Lung (tissue), 12 donors: ENCODE measurements around the gene TBC1D2. TPM values are rescaled to one million over a fixed set of nuclear protein-coding genes. Genes with fewer than 3 reads are reported as not detected.

Experiments used
- ATAC-seq: fragments of 200-7000 bp; cut with Tn5 transposase; one replicate; pipeline ENCODE4 v1.9.1; 2020; ENCODE audit warnings: moderate number of reproducible peaks; ENCODE audit not compliant: insufficient read depth, low FRiP score
- DNase-seq, 3 donors: peaks; one replicate each; pipeline ENCODE4 v3.0.0-alpha.2; 2013 to 2017
- H3K27ac ChIP-seq, 2 donors: one replicate each; pipeline ENCODE4 v1.5.1; 2013; ENCODE audit warnings: mild to moderate bottlenecking in 2 of 2, moderate library complexity in 2 of 2, control low read depth in 1 of 2, inconsistent platforms in 1 of 2, low read depth in 1 of 2, low read length in 1 of 2
- H3K27me3 ChIP-seq, 3 donors: one replicate each; pipeline ENCODE4 v1.5.1; 2013; ENCODE audit warnings: low read length in 2 of 3; ENCODE audit not compliant: control insufficient read depth in 3 of 3, insufficient read depth in 3 of 3
- H3K36me3 ChIP-seq, 4 donors: one replicate each; pipeline ENCODE4 v1.5.1; 2013; ENCODE audit warnings: low read length in 4 of 4, mild to moderate bottlenecking in 1 of 4, moderate library complexity in 1 of 4; ENCODE audit not compliant: control insufficient read depth in 4 of 4, insufficient read depth in 4 of 4
- H3K4me1 ChIP-seq, 5 donors: one replicate each; pipeline ENCODE4 v1.5.1; 2013; ENCODE audit warnings: low read length in 5 of 5, mild to moderate bottlenecking in 2 of 5, moderate library complexity in 1 of 5; ENCODE audit not compliant: control insufficient read depth in 5 of 5, insufficient read depth in 5 of 5
- H3K4me3 ChIP-seq: one replicate; pipeline ENCODE4 v1.5.1; 2013; ENCODE audit warnings: mild to moderate bottlenecking, control low read depth, moderate library complexity
- H3K9ac ChIP-seq, 2 donors: one replicate each; pipeline ENCODE4 v1.5.1; 2013; ENCODE audit warnings: low read length in 2 of 2, control low read depth in 1 of 2; ENCODE audit not compliant: insufficient read depth in 1 of 2
- H3K9me3 ChIP-seq, 4 donors: one replicate each; pipeline ENCODE4 v1.5.1; 2013; ENCODE audit warnings: low read length in 3 of 4, mild to moderate bottlenecking in 1 of 4, moderate library complexity in 1 of 4; ENCODE audit not compliant: control insufficient read depth in 4 of 4, insufficient read depth in 3 of 4
- WGBS, 2 donors: extraction: QIAGEN DNeasy Blood & Tissue Kit; methylation state at CpG; one replicate each; pipeline ENCODE4 v1.1.7; 2013; 5-methylcytosine and 5-hydroxymethylcytosine counted together
- polyA plus RNA-seq, 2 donors: library from polyadenylated mRNA; stranded (reverse); fragments of 200-250 nt; gene quantifications; one replicate each; pipeline ENCODE4 v1.2.1, GENCODE V29; 2013
- total RNA-seq, 2 donors: library from RNA; depleted of rRNA in 1 of 2; stranded (reverse); fragments of >200 nt in 1 of 2; gene quantifications; one replicate each; pipeline ENCODE4 v1.2.1, GENCODE V29; 2014 to 2021
- TF ChIP-seq, protein P1 (sequence below): IDR thresholded peaks from 2 replicates; pipeline ENCODE4 v1.5.1; 2012; ENCODE audit warnings: mild to moderate bottlenecking; ENCODE audit errors: control extremely low read depth, extremely low read depth
- donor health status: control.
- donor health status: control.
- donor health status: Bipolar disorder and iron deficiency.
- donor health status: healthy.
- donor health status: DM: yes; HTN: yes; CAD: no.

TBC1D2 gene
- total and polyA plus RNA-seq, 4 donors, result 31.3 to 73.0 (median 56.1) TPM

DNA sequence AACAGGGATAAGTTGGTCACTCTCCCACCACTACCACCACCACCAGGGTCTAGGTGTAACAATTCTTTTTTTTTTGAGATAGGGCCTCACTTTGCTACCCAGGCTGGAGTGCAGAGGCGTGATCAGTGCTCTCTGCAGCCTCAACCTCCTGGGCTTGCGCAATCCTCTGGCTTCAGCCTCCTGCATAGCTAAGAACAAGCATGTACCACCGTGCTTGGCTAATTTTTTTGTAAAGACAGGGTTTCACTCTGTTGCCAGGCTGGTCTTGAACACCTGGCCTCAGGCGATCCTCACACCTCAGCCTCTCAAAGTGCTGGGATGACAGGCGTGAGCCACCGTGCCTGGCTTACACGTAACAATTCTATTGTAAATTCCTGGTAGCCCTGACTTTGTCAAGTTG, 90.5 kb downstream of the TBC1D2 start:
- WGBS, 2 donors, result 81 to 83% methylated on average over 7 of the region's 7 CpGs
- Histone ChIP-seq H3K4me1 (peaks cover 0 to 3% (median 0%) of the 10 kb centered on the region in 5 donors), H3K27ac (no peak overlapping the region), H3K4me3 (no peak overlapping the region), H3K27me3 (no peaks in the 10 kb centered on the region), H3K36me3 (no peaks in the 10 kb centered on the region), H3K9ac (no peak overlapping the region), H3K9me3 (no peaks in the 10 kb centered on the region)
- DNase-seq (no peak), ATAC-seq (no peak)
- TF ChIP-seq, protein P1, sequence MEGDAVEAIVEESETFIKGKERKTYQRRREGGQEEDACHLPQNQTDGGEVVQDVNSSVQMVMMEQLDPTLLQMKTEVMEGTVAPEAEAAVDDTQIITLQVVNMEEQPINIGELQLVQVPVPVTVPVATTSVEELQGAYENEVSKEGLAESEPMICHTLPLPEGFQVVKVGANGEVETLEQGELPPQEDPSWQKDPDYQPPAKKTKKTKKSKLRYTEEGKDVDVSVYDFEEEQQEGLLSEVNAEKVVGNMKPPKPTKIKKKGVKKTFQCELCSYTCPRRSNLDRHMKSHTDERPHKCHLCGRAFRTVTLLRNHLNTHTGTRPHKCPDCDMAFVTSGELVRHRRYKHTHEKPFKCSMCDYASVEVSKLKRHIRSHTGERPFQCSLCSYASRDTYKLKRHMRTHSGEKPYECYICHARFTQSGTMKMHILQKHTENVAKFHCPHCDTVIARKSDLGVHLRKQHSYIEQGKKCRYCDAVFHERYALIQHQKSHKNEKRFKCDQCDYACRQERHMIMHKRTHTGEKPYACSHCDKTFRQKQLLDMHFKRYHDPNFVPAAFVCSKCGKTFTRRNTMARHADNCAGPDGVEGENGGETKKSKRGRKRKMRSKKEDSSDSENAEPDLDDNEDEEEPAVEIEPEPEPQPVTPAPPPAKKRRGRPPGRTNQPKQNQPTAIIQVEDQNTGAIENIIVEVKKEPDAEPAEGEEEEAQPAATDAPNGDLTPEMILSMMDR, result no peak

DNA sequence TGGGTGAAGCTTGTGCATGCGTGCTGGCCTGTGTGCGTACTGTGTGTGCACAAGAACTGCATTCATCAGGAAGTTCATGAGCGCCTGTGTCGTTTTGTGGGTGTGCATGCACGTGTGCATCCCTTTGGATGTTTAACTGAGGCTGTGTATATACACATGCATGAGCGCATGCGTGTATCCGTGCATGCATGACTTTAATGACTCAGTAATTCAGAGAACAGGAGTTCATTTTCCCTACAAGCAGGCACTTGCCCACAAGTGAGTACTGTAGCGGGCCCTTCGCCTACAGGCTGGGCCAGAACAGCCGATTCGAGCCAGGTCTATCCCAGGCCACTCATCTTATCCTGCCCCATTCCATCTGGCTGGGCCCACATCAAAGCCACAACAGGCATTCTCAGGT, 92.8 kb downstream of the TBC1D2 start:
- peaks cover 0 to 5% (median 0%) of the 10 kb centered on the region in 5 donors for H3K4me1 ChIP-seq
- no peak overlapping the region for H3K9ac ChIP-seq
- H3K36me3 ChIP-seq, result no peaks in the 10 kb centered on the region
- no peak overlapping the region for H3K27ac ChIP-seq
- no peaks in the 10 kb centered on the region for H3K9me3 ChIP-seq
- no peak for ATAC-seq
- WGBS, 2 donors, result 92 to 93% methylated on average over 12 of the region's 12 CpGs
- no peaks in the 10 kb centered on the region for H3K27me3 ChIP-seq
- TF ChIP-seq, protein P1, result no peak
- H3K4me3 ChIP-seq, result no peak overlapping the region
- DNase-seq, result no peak

DNA sequence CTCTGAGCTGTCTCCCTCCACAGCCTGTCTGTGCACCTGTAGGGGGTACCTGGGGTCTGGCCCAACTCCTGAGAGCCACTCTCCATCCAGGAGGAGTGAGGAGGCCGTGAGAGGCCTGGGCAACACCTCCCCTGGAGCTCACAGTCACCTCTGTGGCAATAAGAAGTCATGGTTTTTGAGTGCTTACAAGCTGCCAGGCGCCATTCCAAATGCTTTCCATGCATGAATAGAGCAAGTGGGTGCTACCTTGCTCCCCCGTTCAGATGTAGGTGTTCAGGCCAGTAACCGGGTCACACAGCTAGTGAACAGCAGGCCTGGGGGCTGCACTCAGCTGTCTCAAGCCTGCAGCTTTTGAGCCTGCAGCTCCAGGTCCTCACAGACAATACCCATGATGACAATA, 93.6 kb downstream of the TBC1D2 start:
- ATAC-seq, result no peak
- H3K36me3 ChIP-seq, result no peaks in the 10 kb centered on the region
- TF ChIP-seq, protein P1, result no peak
- no peaks in the 10 kb centered on the region for H3K9me3 ChIP-seq
- H3K27ac ChIP-seq, result no peak overlapping the region
- H3K9ac ChIP-seq, result no peak overlapping the region
- no peaks in the 10 kb centered on the region for H3K27me3 ChIP-seq
- H3K4me3 ChIP-seq, result no peak overlapping the region
- WGBS, 2 donors, result 67 to 88% methylated on average over 4 of the region's 4 CpGs
- peaks cover 0 to 5% (median 0%) of the 10 kb centered on the region in 5 donors for H3K4me1 ChIP-seq
- DNase-seq, result no peak

DNA sequence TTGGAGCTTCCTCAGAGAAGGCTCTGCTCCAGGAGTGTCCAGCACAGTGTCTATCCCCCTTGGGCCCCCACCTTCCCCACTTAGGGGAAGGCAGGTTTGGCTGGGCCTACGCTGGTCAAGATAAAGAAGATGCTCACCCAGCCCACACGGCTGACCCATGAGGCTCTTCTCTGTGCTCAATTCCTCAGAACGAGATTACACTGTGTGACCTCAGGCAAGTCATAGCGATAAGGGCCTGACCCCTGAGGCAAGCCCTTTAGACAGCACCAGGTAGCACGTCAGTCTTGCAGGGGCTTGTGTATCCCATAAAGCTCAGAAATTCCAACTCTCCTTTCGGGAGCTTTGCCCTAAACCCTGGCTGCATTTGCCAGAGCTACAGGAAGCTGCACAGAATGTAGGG, 95.7 kb downstream of the TBC1D2 start:
- H3K36me3 ChIP-seq, result no peaks in the 10 kb centered on the region
- TF ChIP-seq, protein P1, result no peak
- WGBS, 2 donors, result 63 to 80% methylated on average over 6 of the region's 6 CpGs
- DNase-seq, result no peak
- no peaks in the 10 kb centered on the region for H3K9me3 ChIP-seq
- H3K27ac ChIP-seq, result no peak overlapping the region
- peaks cover 0 to 5% (median 0%) of the 10 kb centered on the region in 5 donors for H3K4me1 ChIP-seq
- H3K4me3 ChIP-seq, result no peak overlapping the region
- no peaks in the 10 kb centered on the region for H3K27me3 ChIP-seq
- no peak for ATAC-seq
- no peak overlapping the region for H3K9ac ChIP-seq
